NCI-H2081 (cell line): ENCODE results near the gene CHD9.
"Not testable (repeated sequence)": the region's sequence is repeated elsewhere in the genome, so short reads cannot be mapped to it uniquely, and the experiment has no call there.

Experiments
- DNase-seq, 2 experiments: peaks; one replicate each; lab custom pipeline; 2025; lab: John Stamatoyannopoulos, UW

The CHD9 gene

GRCh38 chr16:53054670-53055485 lies at the start of gene CHD9:
CHD9 (plus strand) TSS chr16:53054991; CDS start chr16:53156090, 101,099 bp downstream.
- DNase-seq: peak; percentile 71 to 88

GRCh38 chr16:53007095-53007494 lies 47.7 kb upstream of the CHD9 start:
- no peak for DNase-seq

- no peak for DNase-seq
These were observed 40.5 kb upstream of the CHD9 start for GRCh38 chr16:53014287-53014686.

GRCh38 chr16:53018834-53019416 lies 35.9 kb upstream of the CHD9 start:
- no peak for DNase-seq

- DNase-seq: peak; percentile 50
These were observed 32.4 kb upstream of the CHD9 start for GRCh38 chr16:53022374-53022773.

- no peak for DNase-seq
These were observed 30.7 kb upstream of the CHD9 start for GRCh38 chr16:53024045-53024444.

- no peak for DNase-seq
These were observed 24.8 kb upstream of the CHD9 start for GRCh38 chr16:53029971-53030370.

GRCh38 chr16:53031323-53031942 lies 23.4 kb upstream of the CHD9 start:
- DNase-seq: no peak

- DNase-seq: no peak
These were observed 20.5 kb upstream of the CHD9 start for GRCh38 chr16:53034306-53034705.

- no peak for DNase-seq
These were observed 19.4 kb upstream of the CHD9 start for GRCh38 chr16:53035176-53035942.

GRCh38 chr16:53036066-53036465 lies 18.7 kb upstream of the CHD9 start:
- DNase-seq: no peak

- DNase-seq: not testable (repeated sequence)
These were observed 18.1 kb upstream of the CHD9 start for GRCh38 chr16:53036711-53037110.

GRCh38 chr16:53040788-53041187 lies 14.0 kb upstream of the CHD9 start:
- no peak for DNase-seq

GRCh38 chr16:53041320-53042051 lies 13.3 kb upstream of the CHD9 start:
- no peak for DNase-seq

- DNase-seq: no peak
These were observed 12.5 kb upstream of the CHD9 start for GRCh38 chr16:53042235-53042701.

GRCh38 chr16:53043428-53043831 lies 11.4 kb upstream of the CHD9 start:
- no peak for DNase-seq

GRCh38 chr16:53043986-53044601 lies 10.7 kb upstream of the CHD9 start:
- DNase-seq: no peak

GRCh38 chr16:53045341-53046220 lies 9.2 kb upstream of the CHD9 start:
- peak in 1 of 2 experiments; percentile 4 for DNase-seq

- DNase-seq: not testable (repeated sequence)
These were observed 7.3 kb upstream of the CHD9 start for GRCh38 chr16:53047515-53047914.
